GM18907 (cell line): ENCODE data around the gene PRR35.

ENCODE experiments used
- ATAC-seq: cut with Tn5 transposase; IDR thresholded peaks from one replicate; pipeline ENCODE4 v1.9.1; 2021; ENCODE audit warnings: mild to moderate bottlenecking, moderate library complexity; ENCODE audit not compliant: unreplicated experiment

PRR35 gene

DNA sequence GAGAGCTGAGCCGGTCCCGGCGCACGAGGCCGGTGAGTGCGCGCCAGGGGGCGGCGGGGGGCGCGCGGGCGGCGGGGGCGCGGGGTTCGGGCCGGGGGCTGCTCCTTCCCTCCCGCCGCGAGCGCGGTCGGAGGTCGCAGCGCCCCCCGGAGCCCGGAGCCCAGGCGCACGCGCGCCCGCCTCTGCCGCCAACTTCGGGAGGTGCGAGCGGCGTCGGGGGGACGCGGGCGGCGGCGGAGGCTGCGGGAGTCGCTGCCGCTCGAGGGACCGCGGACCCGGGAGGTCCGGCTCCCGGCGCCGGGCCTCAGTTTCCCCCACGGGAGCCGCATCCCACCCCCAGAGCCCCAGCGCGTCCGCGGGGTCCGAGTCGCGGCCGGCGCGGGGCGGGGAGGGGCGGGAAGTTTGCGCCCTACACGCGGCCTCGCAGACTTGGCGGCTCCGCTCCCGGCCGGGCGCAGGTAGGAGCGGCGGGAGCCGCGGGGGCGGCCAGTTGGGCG lies at the start of gene PRR35:
Gene PRR35 (plus strand): TSS at position 191 of the 497 bp plus-strand sequence. CDS start 2,901 bp downstream, outside the sequence.
- no peak for ATAC-seq

DNA sequence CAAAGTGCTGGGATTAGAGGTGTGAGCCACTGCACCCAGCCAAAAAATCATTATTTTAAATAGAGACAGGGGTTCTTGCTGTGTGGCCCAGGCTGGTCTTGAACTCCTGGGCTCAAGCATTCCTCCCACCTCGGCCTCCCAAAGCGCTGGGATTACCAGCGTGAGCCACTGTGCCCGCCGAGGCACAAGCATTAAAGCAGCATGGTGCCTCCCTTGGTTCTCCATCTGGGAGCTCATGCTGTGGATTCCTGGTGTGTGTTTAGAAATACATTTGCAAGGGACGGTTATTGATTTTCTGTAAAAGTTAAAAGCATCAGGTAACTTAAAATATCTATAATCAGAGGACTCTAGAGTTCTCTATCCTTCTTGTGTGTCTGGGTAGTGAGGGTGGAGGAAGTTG lies 47.4 kb upstream of the PRR35 start:
- ATAC-seq: no peak

DNA sequence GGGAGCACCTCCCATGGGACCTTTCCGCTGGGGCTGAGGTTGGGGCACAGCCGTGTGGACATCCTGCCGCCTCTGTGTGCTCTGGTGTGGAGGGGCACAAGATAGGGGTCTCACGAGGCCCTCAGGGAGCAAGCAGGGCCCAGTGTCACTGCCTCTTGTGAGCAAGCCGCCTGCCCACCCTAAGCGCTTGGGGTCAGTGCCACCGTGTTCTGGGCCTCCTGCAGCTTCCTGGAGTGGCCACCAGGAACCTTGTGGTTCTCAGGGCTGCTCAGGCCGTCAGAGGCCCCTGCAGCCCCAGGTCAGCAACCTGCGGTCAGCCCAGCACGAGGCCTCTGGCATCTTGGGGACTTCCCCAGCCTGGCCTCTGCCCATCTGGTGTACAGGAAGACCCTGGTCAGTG lies 46.2 kb upstream of the PRR35 start:
- ATAC-seq: no peak

DNA sequence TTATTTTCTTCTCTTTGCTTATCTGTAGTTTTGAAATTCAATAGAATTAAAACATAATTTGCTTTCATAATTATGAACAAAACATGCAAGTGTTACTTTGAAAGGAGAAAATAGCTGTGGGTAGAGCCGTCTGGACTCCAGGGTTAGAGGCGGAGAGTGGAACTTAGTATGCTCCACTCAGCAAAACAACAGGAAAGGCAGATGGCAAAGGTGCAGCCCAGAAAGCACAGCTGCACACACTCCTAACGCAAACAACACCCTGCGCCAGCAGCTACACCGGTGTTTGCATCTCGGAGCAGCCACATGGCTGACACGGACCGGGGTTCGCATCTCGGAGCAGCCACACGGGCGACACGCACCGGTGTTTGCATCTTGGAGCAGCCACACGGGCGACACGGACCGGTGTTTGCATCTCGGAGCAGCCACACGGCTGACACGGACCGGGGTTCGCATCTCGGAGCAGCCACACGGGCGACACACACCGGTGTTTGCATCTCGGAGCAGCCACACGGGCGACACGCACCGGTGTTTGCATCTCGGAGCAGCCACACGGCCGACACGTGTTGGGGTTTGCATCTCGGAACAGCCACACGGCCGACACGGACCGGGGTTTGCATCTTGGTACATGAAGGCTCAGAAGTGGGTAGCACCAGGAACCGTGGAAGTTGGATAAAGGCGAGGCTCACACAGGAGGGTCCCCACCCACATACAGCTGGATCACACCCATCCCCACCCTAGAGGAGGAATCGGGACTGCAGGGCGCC lies 44.8 kb upstream of the PRR35 start:
- no peak for ATAC-seq

DNA sequence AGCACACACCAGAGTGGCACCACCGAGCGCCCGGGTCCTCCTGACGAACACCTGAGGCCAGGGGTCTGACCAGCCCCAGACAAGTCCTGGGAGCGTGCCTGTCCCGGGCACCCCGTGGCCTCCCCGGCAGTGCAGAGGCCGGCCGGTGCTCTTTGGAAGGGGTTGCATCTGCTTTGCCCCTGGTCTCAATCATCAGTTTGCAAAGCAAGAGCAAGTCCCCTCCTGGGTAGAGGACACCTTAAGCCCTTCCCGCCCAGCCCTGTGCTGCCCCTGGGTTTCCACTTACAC lies 44.3 kb upstream of the PRR35 start:
- no peak for ATAC-seq

DNA sequence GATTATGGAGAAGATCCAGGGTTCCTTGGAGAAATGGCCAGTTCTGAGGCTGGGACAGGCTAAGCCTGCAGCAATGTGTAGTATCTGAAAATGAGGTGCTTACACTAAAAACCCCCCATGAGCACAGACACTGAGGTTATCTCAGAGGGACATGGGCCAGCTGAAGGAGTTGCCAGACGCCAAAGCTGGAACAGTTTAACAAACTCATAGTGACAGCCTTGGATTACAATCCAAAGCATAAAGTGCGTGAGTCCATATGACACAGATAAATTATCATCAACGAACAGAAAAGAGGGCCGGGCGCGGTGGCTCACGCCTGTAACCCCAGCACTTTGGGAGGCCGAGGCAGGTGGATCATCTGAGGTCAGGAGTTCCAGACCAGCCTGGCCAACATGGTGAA lies 43.9 kb upstream of the PRR35 start:
- ATAC-seq: no peak

DNA sequence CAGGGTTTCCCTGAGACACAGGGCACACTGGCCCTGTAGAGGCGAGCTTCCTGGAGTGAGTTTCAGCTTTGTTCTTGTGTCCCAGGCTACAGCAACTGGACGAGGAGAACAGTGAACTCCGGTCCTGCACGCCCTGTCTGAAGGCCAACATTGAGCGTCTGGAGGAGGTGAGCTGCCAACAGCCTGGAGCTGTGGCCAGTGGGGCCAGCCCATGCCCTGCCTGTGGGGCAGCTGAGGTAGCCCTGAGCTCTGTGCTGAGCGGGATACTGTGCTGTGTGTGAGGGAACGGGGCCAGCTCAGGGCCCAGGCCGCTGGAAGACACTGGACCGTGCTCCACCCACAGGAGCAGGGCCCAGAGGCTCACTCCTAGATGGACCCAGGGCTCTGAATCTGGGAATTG lies 41.3 kb upstream of the PRR35 start:
- no peak for ATAC-seq

DNA sequence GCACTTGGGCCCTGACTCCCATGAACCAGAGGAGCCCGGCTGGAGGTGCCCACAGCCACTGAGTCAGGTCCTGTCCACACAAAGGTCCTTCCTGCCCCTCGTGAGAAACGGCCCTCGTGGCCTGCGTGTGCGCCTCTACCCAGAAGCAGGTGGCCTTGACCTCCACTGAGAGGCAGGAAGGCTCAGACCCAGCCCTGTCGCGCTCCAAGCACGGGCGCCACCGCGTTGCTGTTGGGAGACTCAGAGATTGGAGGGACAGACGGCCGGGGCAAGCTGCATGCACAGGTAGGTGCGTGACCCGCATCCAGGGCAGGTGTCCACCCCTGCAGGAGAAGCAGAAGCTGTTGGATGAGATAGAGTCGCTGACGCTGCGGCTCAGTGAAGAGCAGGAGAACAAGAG lies 40.8 kb upstream of the PRR35 start:
- no peak for ATAC-seq

DNA sequence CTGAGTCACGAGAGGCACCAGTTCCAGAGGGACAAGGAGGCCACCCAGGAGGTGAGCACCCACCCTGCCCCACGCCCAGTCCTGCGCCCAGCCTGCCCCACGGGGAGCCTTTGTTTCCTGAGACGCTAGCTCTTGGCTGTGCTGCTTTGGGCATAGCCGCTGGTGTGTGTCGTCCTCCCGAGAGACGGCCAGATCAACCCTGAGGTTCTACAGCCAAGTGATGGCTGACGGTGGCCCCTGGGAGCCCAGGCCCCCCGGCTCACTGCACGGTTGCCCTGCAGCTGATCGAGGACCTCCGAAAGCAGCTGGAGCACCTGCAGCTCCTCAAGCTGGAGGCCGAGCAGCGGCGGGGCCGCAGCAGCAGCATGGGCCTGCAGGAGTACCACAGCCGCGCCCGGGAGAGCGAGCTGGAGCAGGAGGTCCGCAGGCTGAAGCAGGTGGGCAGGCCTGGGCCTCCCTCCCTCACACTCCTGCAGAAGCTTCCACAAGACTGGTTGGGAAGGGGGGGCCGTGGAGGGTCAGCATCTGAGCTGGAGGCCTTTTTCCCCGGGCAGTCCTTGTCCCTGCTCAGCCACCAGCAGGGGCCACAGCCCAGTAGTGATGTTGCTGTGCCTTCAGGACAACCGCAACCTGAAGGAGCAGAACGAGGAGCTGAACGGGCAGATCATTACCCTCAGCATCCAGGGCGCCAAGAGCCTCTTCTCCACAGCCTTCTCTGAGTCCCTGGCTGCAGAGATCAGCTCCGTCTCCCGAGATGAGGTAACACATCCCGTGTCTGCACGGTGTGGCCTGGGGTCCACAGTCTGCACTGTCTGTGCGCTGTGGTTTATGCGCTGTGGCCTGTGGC lies 40.1 kb upstream of the PRR35 start:
- ATAC-seq: no peak

DNA sequence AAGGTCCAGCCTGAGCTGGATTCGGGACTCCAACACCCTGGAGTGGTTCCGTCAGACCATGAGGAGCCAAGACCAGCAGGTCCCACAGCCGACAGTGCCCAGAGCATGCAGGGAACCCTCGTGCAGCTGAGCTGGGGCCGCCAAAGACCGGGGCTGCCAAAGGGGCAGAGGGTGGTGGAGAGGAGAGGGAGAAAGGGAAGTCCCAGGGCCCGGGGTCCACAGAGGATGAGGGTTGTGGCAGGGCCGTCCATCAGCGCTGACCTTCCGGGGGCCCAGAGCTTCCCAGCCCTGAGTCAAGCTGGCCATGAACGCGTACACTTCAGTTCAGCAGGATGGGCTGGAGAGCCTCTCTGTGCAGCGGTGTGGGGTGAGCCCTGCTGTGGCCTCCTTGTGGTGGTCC lies 39.3 kb upstream of the PRR35 start:
- ATAC-seq: no peak

DNA sequence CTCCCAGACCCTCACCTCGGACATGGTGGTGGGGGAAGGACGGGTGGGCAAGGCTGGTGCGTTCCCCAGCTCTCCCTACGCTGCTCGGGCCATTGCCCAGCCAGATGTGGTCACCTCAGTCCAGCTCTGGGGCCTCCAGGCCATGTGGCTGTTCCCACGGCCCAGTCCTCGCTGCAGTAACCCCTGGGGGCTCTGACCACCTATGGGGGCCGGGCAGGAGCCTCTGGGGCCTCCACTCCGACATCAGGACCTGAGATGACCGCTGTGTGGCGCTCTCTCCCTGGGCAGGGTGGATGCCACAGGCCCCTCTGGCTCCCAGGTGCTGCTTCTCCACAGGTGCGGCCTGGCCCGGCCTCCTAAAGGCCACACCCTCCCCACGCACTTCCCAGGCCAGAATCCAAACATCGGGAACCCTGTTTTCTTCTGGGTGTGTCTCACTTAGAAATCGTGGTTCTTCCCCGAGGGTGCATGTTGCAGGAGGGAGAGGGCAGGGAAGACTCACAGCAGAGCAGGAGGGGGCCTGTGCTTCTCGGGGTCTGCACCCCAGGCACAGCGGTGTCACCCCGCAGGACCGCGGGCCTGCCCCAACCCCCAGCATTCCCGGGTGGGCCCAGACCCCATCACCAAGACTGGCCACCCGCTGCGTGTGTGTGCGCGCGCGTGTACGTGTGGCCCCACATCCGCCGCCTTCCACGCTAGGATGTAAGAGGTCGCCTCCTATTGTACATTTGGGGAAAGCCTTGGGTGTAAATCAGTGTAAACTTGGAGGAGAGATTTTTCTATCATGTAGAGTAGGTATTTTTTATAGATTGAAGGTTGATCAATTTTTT lies 38.6 kb upstream of the PRR35 start:
- ATAC-seq: no peak

DNA sequence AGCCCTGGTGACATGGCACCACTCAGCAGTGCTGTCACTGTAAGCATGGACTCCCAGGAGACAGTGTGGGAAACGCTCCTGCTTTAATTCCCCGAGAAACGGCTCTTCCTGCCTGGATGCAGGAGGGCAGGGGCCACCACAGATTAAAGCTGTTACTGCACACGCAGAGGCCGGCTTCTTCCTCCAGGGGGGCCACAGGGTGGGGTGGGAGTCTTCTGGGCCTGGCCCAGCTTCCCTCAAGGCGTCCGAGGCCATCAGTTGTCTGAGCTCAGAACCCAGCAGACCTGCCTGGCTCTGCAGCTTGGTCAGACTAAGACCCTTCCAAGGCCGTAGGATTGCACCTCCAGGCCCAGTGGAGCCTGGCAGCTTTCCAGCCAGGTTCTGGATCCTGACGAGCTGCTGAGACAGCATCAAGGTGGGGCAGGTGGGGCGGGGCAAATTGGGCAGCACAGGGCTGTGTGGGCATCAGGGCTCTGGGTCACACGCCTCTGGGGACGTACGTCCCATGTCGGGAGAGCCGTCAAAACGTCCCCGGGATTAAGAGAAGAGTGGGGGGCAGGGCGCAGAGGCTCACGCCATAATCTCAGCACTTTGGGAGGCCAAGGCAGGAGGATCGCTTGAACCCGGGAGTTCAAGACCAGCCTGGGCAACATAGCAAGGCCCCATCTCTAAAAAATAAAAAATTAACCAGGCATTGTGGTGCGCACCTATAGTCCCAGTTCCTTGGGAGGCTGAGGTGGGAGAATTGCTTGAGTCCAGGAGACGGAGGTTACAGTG lies 37.7 kb upstream of the PRR35 start:
- no peak for ATAC-seq

DNA sequence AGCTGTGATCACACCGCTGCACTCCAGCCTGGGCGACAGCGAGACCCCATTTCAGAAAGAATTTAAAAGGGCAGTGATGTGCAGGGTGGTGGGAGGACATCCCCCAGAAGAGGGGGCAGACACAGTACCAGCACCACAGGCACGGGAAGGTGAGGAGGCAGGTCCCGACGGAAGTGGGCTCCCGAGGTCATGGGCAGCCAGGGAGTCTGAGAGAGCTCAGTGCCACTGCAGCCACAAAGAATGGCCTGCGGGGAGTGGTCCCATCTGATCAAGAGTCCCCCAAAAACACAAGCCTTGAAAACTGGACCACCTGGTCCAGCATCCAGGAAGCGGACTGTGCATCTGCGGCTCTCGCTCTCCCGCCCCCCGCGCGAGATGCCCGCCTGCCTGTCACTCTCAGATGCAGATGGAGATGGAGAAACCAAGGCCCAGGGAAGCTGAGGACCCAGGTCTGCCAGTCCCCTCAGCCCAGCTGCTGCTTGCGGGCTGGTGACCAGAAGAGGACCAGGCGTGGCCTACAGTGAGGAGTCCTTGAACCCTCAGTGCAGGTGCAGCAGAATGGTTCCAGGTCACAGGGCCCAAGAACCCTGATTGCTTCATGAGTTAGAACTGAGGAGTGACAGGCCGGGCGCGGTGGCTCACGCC lies 37.0 kb upstream of the PRR35 start:
- no peak for ATAC-seq

DNA sequence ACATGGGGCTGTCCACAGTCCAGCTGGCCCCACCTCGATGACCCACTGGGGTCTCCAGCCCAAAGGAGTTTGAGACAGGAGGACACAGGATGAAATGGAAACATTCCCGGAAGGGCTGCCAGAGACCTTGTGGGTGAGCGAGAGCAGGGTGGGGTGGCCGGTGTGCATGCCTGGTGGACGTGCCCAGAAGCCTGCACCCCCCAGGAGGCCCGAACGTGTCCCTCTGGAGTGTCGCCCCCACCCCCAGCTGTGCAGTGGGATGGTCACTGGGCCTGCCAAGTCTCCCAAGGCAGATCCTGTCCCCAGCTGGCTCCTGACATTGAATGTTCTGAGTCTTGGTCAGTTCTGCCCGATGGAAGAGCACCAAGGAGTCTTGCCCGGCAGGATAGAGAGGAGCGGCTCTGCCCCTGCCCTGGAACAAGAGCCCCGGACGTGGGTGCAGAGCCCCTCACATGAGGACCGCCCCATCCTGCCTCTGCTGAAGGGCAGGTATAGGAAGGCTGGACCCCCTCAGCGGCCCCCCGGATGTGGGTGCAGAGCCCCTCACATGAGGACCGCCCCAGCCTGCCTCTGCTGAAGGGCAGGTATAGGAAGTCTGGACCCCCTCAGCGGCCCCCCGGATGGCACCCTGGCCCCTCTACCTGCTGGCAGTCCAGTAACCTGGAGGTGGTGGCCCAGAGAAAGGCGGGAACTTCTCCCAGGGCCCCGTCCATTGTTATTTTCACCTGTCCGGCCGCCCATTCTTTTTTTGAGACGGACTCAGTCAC lies 35.7 kb upstream of the PRR35 start:
- no peak for ATAC-seq

DNA sequence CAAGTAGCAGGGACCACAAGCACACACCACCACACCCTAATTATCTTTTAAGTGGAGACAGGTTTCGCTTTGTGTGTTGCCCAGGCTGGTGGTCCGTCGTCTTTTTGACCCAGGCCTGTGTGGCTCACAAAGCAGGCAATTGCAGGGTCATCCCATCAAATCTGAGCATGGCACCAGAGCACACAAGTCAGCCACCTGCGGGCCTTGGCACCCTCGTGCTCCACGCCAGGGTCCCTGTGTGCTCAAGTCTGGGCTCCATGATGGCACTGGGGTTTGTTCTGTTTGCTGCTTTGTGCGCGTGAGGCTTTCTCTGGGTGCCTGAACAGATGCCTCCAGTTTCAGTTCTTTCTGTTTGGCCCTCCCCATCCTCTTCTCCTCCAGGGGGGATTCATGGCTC lies 35.1 kb upstream of the PRR35 start:
- ATAC-seq: no peak

DNA sequence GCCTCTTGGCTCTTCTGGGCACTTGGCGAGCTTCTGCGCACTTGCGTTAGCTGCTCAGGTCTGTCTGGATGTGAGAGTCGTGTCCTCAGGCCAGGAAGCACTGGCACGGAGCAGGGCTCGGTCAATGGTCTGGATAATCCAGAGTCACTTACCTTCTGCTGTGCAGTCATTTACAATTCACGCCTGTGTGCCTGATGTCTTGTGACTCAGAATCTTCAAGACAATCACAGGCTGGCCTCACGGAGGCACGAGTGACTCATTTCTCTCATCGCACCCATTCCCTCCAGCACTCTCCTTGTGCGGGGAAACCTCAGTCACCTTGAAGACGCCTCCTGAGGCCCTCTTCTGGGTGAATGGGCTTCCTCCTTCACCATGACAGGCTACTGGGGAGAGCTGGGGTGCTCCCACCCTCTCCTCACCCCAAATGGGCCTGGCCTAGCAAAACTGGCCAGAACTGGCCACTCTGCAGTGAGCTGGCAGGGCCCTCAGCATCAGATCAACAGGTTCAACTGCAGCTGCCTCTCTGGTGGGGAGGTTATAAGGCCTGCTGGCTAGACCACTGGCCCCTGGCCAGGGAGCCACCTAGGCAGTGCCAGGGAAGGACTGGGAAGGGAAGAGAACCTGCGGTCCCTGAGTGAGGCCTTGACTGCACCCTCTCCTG lies 34.5 kb upstream of the PRR35 start:
- ATAC-seq: no peak

DNA sequence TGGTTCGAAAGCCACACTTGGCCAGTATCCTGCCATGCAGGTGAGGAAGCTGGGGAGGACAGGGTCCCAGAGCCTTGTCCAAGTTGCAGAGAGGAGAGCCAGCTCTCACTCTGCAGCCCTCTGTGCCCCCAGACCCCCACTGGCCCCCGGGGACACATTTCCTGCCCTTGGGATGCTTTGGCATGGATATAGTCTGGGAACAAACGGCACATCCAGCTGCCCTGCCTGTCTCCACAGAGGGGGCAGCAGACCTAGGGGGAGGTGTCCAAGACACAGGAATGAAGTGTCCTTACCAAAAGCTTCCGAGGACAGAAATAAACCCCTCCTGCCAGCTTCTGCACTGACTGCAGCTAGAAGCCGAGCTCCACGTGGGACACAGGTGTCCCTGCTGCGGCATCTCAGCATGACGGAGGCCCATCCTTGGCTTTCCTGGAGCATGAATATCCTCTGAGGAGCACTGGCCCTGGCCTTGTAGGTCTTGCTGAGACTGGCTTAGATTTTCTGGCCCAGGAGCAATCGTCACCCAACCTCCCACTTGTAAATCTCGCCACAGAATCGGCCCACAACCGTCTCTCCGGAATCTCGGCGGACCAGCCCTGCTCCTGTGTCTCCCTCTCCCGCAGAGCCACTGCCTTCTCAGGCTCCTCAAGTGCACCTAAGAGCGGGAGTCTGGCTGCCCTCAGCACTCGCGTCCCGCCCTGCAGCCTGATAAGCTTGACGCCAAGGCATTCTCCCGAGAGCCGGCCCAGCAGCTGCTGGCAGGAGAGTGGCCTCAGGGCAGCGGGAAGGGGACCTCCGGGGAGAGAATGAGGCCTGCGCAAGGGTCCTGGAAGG lies 33.8 kb upstream of the PRR35 start:
- no peak for ATAC-seq
